Fibroblast of lung (primary cell): ENCODE data around the gene RHBDD3. TPM values are rescaled to one million over a fixed set of nuclear protein-coding genes. Genes with fewer than 3 reads are reported as not detected.

Experiments
- DNase-seq, 2 donors: peaks; one replicate each; pipeline versions ENCODE4 v3.0.0 to v3.0.0-alpha.2; 2010; ENCODE audit warnings: low read depth in 2 of 2
- H2AFZ ChIP-seq: 2 replicates; pipeline ENCODE4 v1.5.1; 2012; ENCODE audit warnings: low read length, control low read depth, inconsistent platforms
- H3K27ac ChIP-seq: 2 replicates; pipeline ENCODE4 v1.5.1; 2011; ENCODE audit warnings: low read length, control low read depth; ENCODE audit not compliant: insufficient read depth
- H3K27me3 ChIP-seq: 2 replicates; pipeline ENCODE4 v1.5.1; 2011; ENCODE audit warnings: mild to moderate bottlenecking, low read length; ENCODE audit not compliant: control insufficient read depth, insufficient read depth
- H3K36me3 ChIP-seq: 2 replicates; pipeline ENCODE4 v1.5.1; 2011; ENCODE audit warnings: low read length; ENCODE audit not compliant: control insufficient read depth, insufficient read depth
- H3K4me1 ChIP-seq: 2 replicates; pipeline ENCODE4 v1.5.1; 2011; ENCODE audit warnings: low read length; ENCODE audit not compliant: control insufficient read depth, insufficient read depth; ENCODE audit errors: extremely low read depth
- H3K4me2 ChIP-seq: 2 replicates; pipeline ENCODE4 v1.5.1; 2011; ENCODE audit warnings: low read length, control low read depth; ENCODE audit not compliant: insufficient read depth; ENCODE audit errors: extremely low read depth
- H3K4me3 ChIP-seq, 4 experiments: fragments of 200-600 bp in 1 of 4; sonication (generic) in 1 of 4; replicated peaks in 1 of 4; 2 replicates each; pipeline ENCODE4 v1.5.1; 2011 to 2016; ENCODE audit warnings: low read length in 4 of 4, low read depth in 3 of 4, mild to moderate bottlenecking in 3 of 4, control low read depth in 2 of 4, inconsistent platforms in 1 of 4, mixed read lengths in 1 of 4; ENCODE audit not compliant: insufficient read depth in 1 of 4; ENCODE audit errors: control extremely low read depth in 1 of 4
- H3K79me2 ChIP-seq: 2 replicates; pipeline ENCODE4 v1.5.1; 2012; ENCODE audit warnings: mild to moderate bottlenecking, low read length, inconsistent platforms; ENCODE audit not compliant: control insufficient read depth, insufficient read depth
- H3K9ac ChIP-seq: 2 replicates; pipeline ENCODE4 v1.5.1; 2011; ENCODE audit warnings: mild to moderate bottlenecking, low read length, control low read depth; ENCODE audit not compliant: insufficient read depth
- H3K9me3 ChIP-seq: 2 replicates; pipeline ENCODE4 v1.5.1; 2012; ENCODE audit warnings: low read depth, low read length; ENCODE audit not compliant: control insufficient read depth, insufficient read depth
- H4K20me1 ChIP-seq: 2 replicates; pipeline ENCODE4 v1.5.1; 2011; ENCODE audit warnings: low read length; ENCODE audit not compliant: control insufficient read depth, insufficient read depth; ENCODE audit errors: extremely low read depth
- CTCF ChIP-seq, 2 donors: IDR thresholded peaks in 1 of 2; conservative IDR thresholded peaks in 1 of 2; 1 replicate in 1 of 2; 2 replicates in 1 of 2; pipeline ENCODE4 v1.5.1; 2011 to 2012; ENCODE audit warnings: low read length in 2 of 2, control low read depth in 1 of 2, inconsistent platforms in 1 of 2, low read depth in 1 of 2, mild to moderate bottlenecking in 1 of 2
- EZH2 ChIP-seq: IDR thresholded peaks from 2 replicates; pipeline ENCODE4 v1.5.1; 2012; ENCODE audit warnings: low read length, control low read depth, mild to moderate bottlenecking; ENCODE audit errors: missing control alignments
- polyA plus RNA-seq, 2 donors: library from polyadenylated mRNA; depleted of rRNA in 1 of 2; stranded (reverse) in 1 of 2; unstranded in 1 of 2; fragments of >200 nt; gene quantifications; 2 replicates each; pipeline ENCODE4 v1.2.1, GENCODE V29; 2011 to 2012; ENCODE audit warnings: missing spikeins in 1 of 2
- total RNA-seq: library from RNA; depleted of rRNA; stranded (reverse); fragments of >200 nt; gene quantifications from 2 replicates; pipeline ENCODE4 v1.2.1, GENCODE V29; 2014

The RHBDD3 gene
- total and polyA plus RNA-seq, 2 donors (not counting 1 experiment from before 2014, with no cell fraction given), result 7.2 to 20.6 TPM

GRCh38 chr22:29299136-29299900 is 31.5 kb upstream of the RHBDD3 start:
- Histone ChIP-seq H3K27ac (no peak overlapping the region), H3K36me3 (peaks cover 18% of the 10 kb centered on the region), H3K9me3 (no peaks in the 10 kb centered on the region), H3K9ac (no peak overlapping the region), H3K79me2 (no peaks in the 10 kb centered on the region), H2AFZ (no peak overlapping the region), H3K27me3 (no peaks in the 10 kb centered on the region), H3K4me2 (no peak overlapping the region), H3K4me3 (no peak overlapping the region), H3K4me1 (no peaks in the 10 kb centered on the region), H4K20me1 (no peaks in the 10 kb centered on the region)
- DNase-seq, result no peak
- TF ChIP-seq CTCF (conservative IDR thresholded peaks at IDR 0.05 in 1 of 2, IDR thresholded peaks at IDR 0.05 in 1 of 2; ENCODE audit: low read depth in 1 of 2, low read length in 2 of 2) (no peak), EZH2 (no peak)

- Histone ChIP-seq H2AFZ (no peak overlapping the region), H3K36me3 (peaks cover 18% of the 10 kb centered on the region), H3K4me2 (no peak overlapping the region), H3K4me1 (no peaks in the 10 kb centered on the region), H3K79me2 (no peaks in the 10 kb centered on the region), H3K27me3 (no peaks in the 10 kb centered on the region), H3K9ac (no peak overlapping the region), H3K9me3 (no peaks in the 10 kb centered on the region), H3K4me3 (no peak overlapping the region), H3K27ac (no peak overlapping the region), H4K20me1 (no peaks in the 10 kb centered on the region)
- no peak for DNase-seq
- TF ChIP-seq CTCF (conservative IDR thresholded peaks at IDR 0.05 in 1 of 2, IDR thresholded peaks at IDR 0.05 in 1 of 2; ENCODE audit: low read depth in 1 of 2, low read length in 2 of 2) (no peak), EZH2 (no peak)
Observed at GRCh38 chr22:29298641-29299040, 30.9 kb upstream of the RHBDD3 start.

- Histone ChIP-seq H3K9me3 (no peaks in the 10 kb centered on the region), H3K9ac (no peak overlapping the region), H4K20me1 (no peaks in the 10 kb centered on the region), H2AFZ (no peak overlapping the region), H3K27me3 (no peaks in the 10 kb centered on the region), H3K4me2 (no peak overlapping the region), H3K79me2 (peaks cover 22% of the 10 kb centered on the region), H3K36me3 (peaks cover 25% of the 10 kb centered on the region), H3K4me3 (no peak overlapping the region), H3K27ac (no peak overlapping the region), H3K4me1 (no peaks in the 10 kb centered on the region)
- TF ChIP-seq EZH2, result no peak
- no peak for TF ChIP-seq CTCF (conservative IDR thresholded peaks at IDR 0.05 in 1 of 2, IDR thresholded peaks at IDR 0.05 in 1 of 2; ENCODE audit: low read depth in 1 of 2, low read length in 2 of 2)
- no peak for DNase-seq
Observed at GRCh38 chr22:29292379-29292778, 24.6 kb upstream of the RHBDD3 start.
